GM19468 (cell line): ENCODE measurements around the gene LRCH3.
"Not testable (repeated sequence)": the region's sequence is repeated elsewhere in the genome, so short reads cannot be mapped to it uniquely, and the experiment has no call there.

ENCODE experiments used
- ATAC-seq: cut with Tn5 transposase; IDR thresholded peaks from one replicate; pipeline ENCODE4 v1.9.1; 2021; ENCODE audit warnings: mild to moderate bottlenecking, moderate library complexity, moderate number of reproducible peaks; ENCODE audit not compliant: unreplicated experiment; ENCODE audit errors: extremely low read depth

The LRCH3 gene

GRCh38 chr3:197912741-197913476, 121.9 kb downstream of the LRCH3 start:
- no peak for ATAC-seq

GRCh38 chr3:197913641-197914380, 122.8 kb downstream of the LRCH3 start:
- no peak for ATAC-seq

GRCh38 chr3:197921429-197922275, 130.6 kb downstream of the LRCH3 start:
- ATAC-seq, result not testable (repeated sequence)

GRCh38 chr3:197926418-197926817, 135.4 kb downstream of the LRCH3 start:
- no peak for ATAC-seq

- not testable (repeated sequence) for ATAC-seq
Measured at GRCh38 chr3:197927578-197927977, 136.5 kb downstream of the LRCH3 start.

- ATAC-seq, result no peak
Measured at GRCh38 chr3:197936819-197937384, 145.8 kb downstream of the LRCH3 start.
